Endothelial cell (in vitro differentiated cells): ENCODE results near the gene AMBP. TPM values are rescaled to one million over a fixed set of nuclear protein-coding genes. Genes with fewer than 3 reads are reported as not detected.

Experiments
- DNase-seq: peaks from one replicate; pipeline ENCODE4 v3.0.0; 2021; ENCODE audit warnings: low spot score
- H3K27ac Mint-ChIP-seq: one replicate; pipeline ENCODE4 v1.8.0; 2021; ENCODE audit warnings: mixed read lengths, inconsistent platforms; ENCODE audit not compliant: unreplicated experiment
- H3K27me3 Mint-ChIP-seq: one replicate; pipeline ENCODE4 v1.8.0; 2021; ENCODE audit warnings: mild to moderate bottlenecking, moderate library complexity, mixed read lengths, inconsistent platforms; ENCODE audit not compliant: unreplicated experiment
- H3K36me3 Mint-ChIP-seq: one replicate; pipeline ENCODE4 v1.8.0; 2021; ENCODE audit warnings: mild to moderate bottlenecking, low read depth, mixed read lengths, inconsistent platforms; ENCODE audit not compliant: unreplicated experiment
- H3K4me1 Mint-ChIP-seq: one replicate; pipeline ENCODE4 v1.8.0; 2021; ENCODE audit warnings: mild to moderate bottlenecking, mixed read lengths, inconsistent platforms; ENCODE audit not compliant: unreplicated experiment
- H3K4me3 Mint-ChIP-seq: one replicate; pipeline ENCODE4 v1.8.0; 2021; ENCODE audit warnings: mild to moderate bottlenecking, mixed read lengths, inconsistent platforms; ENCODE audit not compliant: unreplicated experiment
- H3K9me3 Mint-ChIP-seq: one replicate; pipeline ENCODE4 v1.8.0; 2021; ENCODE audit warnings: mixed read lengths, inconsistent platforms; ENCODE audit not compliant: unreplicated experiment
- CTCF ChIP-seq: fragments of 200-600 bp; sonication (generic); IDR thresholded peaks from one replicate; pipeline ENCODE4 v1.5.0; 2021; ENCODE audit warnings: antibody characterized with exemption; ENCODE audit not compliant: unreplicated experiment
- total RNA-seq: library from RNA; stranded (reverse); fragmentation: NEBNext Ultra II Directional; extraction: Animal tissue kit (Norgen Biotek cat#: 25700); gene quantifications from one replicate; pipeline ENCODE4 v1.2.1, GENCODE V29; 2021; ENCODE audit not compliant: unreplicated experiment

Gene AMBP
- total RNA-seq, 1 donor from 2014 or later: not detected

- no peak for TF ChIP-seq CTCF
- Mint-ChIP-seq H3K9me3 (peaks cover 4% of the 10 kb centered on the region), H3K36me3 (no peaks in the 10 kb centered on the region), H3K27me3 (peaks cover 16% of the 10 kb centered on the region), H3K4me1 (no peaks in the 10 kb centered on the region), H3K4me3 (no peak overlapping the region), H3K27ac (no peak overlapping the region)
- no peak for DNase-seq
These were observed 24.4 kb upstream of the AMBP start for GRCh38 chr9:114102484-114102883.

GRCh38 chr9:114100536-114100935 lies 22.4 kb upstream of the AMBP start:
- Mint-ChIP-seq H3K9me3 (peaks cover 4% of the 10 kb centered on the region), H3K27ac (no peak overlapping the region), H3K36me3 (no peaks in the 10 kb centered on the region), H3K27me3 (peaks cover 24% of the 10 kb centered on the region), H3K4me3 (no peak overlapping the region), H3K4me1 (peaks cover 4% of the 10 kb centered on the region)
- TF ChIP-seq CTCF: no peak
- DNase-seq: no peak

- H3K4me3 Mint-ChIP-seq: no peak overlapping the region
- H3K27ac Mint-ChIP-seq: no peak overlapping the region
- no peak for DNase-seq
- H3K36me3 Mint-ChIP-seq: no peaks in the 10 kb centered on the region
- H3K4me1 Mint-ChIP-seq: peaks cover 4% of the 10 kb centered on the region
- peaks cover 4% of the 10 kb centered on the region for H3K9me3 Mint-ChIP-seq
- peaks cover 24% of the 10 kb centered on the region for H3K27me3 Mint-ChIP-seq
- no peak for TF ChIP-seq CTCF
These were observed 21.7 kb upstream of the AMBP start for GRCh38 chr9:114099669-114100270.

GRCh38 chr9:114098936-114099668 lies 21.0 kb upstream of the AMBP start, which contains the start of gene KIF12:
KIF12 (minus strand) TSS chr9:114099292; CDS start chr9:114099276, 16 bp downstream.
- TF ChIP-seq CTCF: no peak
- no peak within 1 kb of the TSS for H3K27ac Mint-ChIP-seq
- no peak for DNase-seq
- H3K4me1 Mint-ChIP-seq: peaks cover 4% of the 10 kb centered on the region
- peaks cover 24% of the 10 kb centered on the region for H3K27me3 Mint-ChIP-seq
- no peaks in the 10 kb centered on the region for H3K36me3 Mint-ChIP-seq
- H3K4me3 Mint-ChIP-seq: no peak within 1 kb of the TSS
- H3K9me3 Mint-ChIP-seq: peaks cover 4% of the 10 kb centered on the region
